ENCODE results near the gene RNF208.

- no peak for TF ChIP-seq CTCF (optimal IDR thresholded peaks at IDR 0.05 in 1 of 3, IDR thresholded peaks at IDR 0.05 in 1 of 3, conservative IDR thresholded peaks at IDR 0.05 in 1 of 3; ENCODE audit: extremely low read depth in 1 of 3, insufficient read depth in 2 of 3, low read length in 3 of 3)
- no peak for TF ChIP-seq EZH2 (IDR thresholded peaks at IDR 0.05; ENCODE audit: low read length)
Observed at GRCh38 chr9:137206602-137207001, 15.4 kb downstream of the RNF208 start.
